Right atrium auricular region (tissue), 2 donors: ENCODE data around the gene TRAF7. TPM values are rescaled to one million over a fixed set of nuclear protein-coding genes. Genes with fewer than 3 reads are reported as not detected.

Experiments used
- DNase-seq: peaks from one replicate; pipeline ENCODE4 v3.0.0-alpha.2; 2019; ENCODE audit warnings: low spot score
- H3K27ac ChIP-seq, 2 donors: fragments of 200-600 bp; sonication (generic); 1 replicate in 1 of 2; 2 replicates in 1 of 2; pipeline ENCODE4 v1.5.1; 2016 to 2019
- H3K27me3 ChIP-seq, 2 donors: fragments of 200-600 bp; sonication (generic); one replicate each; pipeline versions ENCODE4 v1.5.1 to v1.6.0; 2017 to 2019
- H3K36me3 ChIP-seq: fragments of 200-600 bp; sonication (generic); one replicate; pipeline ENCODE4 v1.5.1; 2016
- H3K4me1 ChIP-seq, 2 donors: fragments of 200-600 bp; sonication (generic); one replicate each; pipeline versions ENCODE4 v1.5.1 to v1.6.0; 2017 to 2019
- H3K4me3 ChIP-seq, 2 donors: fragments of 200-600 bp; sonication (generic); 1 replicate in 1 of 2; 2 replicates in 1 of 2; pipeline ENCODE4 v1.5.1; 2017 to 2019; ENCODE audit warnings: mild to moderate bottlenecking in 1 of 2, moderate library complexity in 1 of 2
- H3K9me3 ChIP-seq, 2 donors: fragments of 200-600 bp; sonication (generic); one replicate each; pipeline ENCODE4 v1.5.1; 2019
- CTCF ChIP-seq, 2 donors: fragments of 200-600 bp; sonication (generic); IDR thresholded peaks; one replicate each; pipeline ENCODE4 v1.5.1; 2019; ENCODE audit warnings: antibody characterized with exemption in 2 of 2
- total RNA-seq, 2 donors: library from RNA; depleted of rRNA; stranded (reverse); fragments of >200 nt; gene quantifications; one replicate each; pipeline ENCODE4 v1.1.0, GENCODE V29; 2016

Gene TRAF7
- total RNA-seq, 2 donors from 2014 or later: 16.1 to 27.0 TPM

GRCh38 chr16:2206780-2207433, 51.3 kb downstream of the TRAF7 start:
- Histone ChIP-seq H3K27ac (peak overlapping the region in 1 of 2 donors; percentile 98), H3K27me3 (no peaks in the 10 kb centered on the region), H3K4me1 (peaks cover 0 to 19% of the 10 kb centered on the region in 2 donors), H3K36me3 (peaks cover 30% of the 10 kb centered on the region), H3K4me3 (no peak overlapping the region), H3K9me3 (no peaks in the 10 kb centered on the region)
- no peak for DNase-seq
- TF ChIP-seq CTCF (IDR thresholded peaks at IDR 0.05): no peak

DNA sequence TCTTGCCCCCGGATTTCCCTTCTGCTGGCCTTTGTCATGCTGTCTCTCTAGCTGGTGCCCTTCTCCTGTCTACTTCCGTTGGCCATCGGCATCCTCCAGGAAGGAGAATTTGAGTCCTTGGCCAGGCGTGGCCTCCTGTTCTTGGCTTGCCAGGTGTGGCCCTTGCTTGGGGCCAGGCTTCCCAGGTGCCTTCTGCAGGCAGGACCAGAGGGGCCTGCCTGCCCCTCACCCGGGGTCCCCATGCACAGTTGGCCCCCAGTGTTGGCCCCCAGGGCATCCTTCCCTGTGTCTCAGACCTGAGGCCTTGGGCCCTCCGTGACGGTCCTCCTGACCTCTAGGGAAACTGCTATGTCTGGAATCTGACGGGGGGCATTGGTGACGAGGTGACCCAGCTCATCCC, 52.3 kb downstream of the TRAF7 start:
- Histone ChIP-seq H3K27me3 (no peaks in the 10 kb centered on the region), H3K4me3 (no peak overlapping the region), H3K36me3 (peaks cover 30% of the 10 kb centered on the region), H3K4me1 (peaks cover 0 to 28% of the 10 kb centered on the region in 2 donors), H3K27ac (no peak overlapping the region), H3K9me3 (no peaks in the 10 kb centered on the region)
- no peak for TF ChIP-seq CTCF (IDR thresholded peaks at IDR 0.05)
- no peak for DNase-seq

- Histone ChIP-seq H3K27ac (no peak overlapping the region), H3K27me3 (no peaks in the 10 kb centered on the region), H3K4me1 (peaks cover 0 to 33% of the 10 kb centered on the region in 2 donors)
Observed at GRCh38 chr16:2208308-2208707, 52.7 kb downstream of the TRAF7 start.

GRCh38 chr16:2208772-2209171, 53.2 kb downstream of the TRAF7 start:
- H3K4me1 ChIP-seq: peaks cover 0 to 38% of the 10 kb centered on the region in 2 donors
- peaks cover 30% of the 10 kb centered on the region for H3K36me3 ChIP-seq
- H3K9me3 ChIP-seq: no peaks in the 10 kb centered on the region
- no peak overlapping the region for H3K27ac ChIP-seq
- H3K4me3 ChIP-seq: no peak overlapping the region
- no peak for TF ChIP-seq CTCF (IDR thresholded peaks at IDR 0.05)
- DNase-seq: no peak
- no peaks in the 10 kb centered on the region for H3K27me3 ChIP-seq

More at GRCh38 chr16:2208308-2208707, 52.7 kb downstream of the TRAF7 start:
- no peak for TF ChIP-seq CTCF (IDR thresholded peaks at IDR 0.05)
- DNase-seq: no peak
- H3K9me3 ChIP-seq: no peaks in the 10 kb centered on the region
- H3K4me3 ChIP-seq: no peak overlapping the region
- H3K36me3 ChIP-seq: peaks cover 30% of the 10 kb centered on the region

GRCh38 chr16:2209258-2210008, 53.9 kb downstream of the TRAF7 start:
- no peak for TF ChIP-seq CTCF (IDR thresholded peaks at IDR 0.05)
- Histone ChIP-seq H3K4me1 (peaks cover 0 to 41% of the 10 kb centered on the region in 2 donors), H3K27me3 (no peaks in the 10 kb centered on the region), H3K9me3 (no peaks in the 10 kb centered on the region), H3K36me3 (peaks cover 30% of the 10 kb centered on the region), H3K4me3 (no peak overlapping the region), H3K27ac (no peak overlapping the region)
- no peak for DNase-seq
